Ovary (tissue), 9 donors: ENCODE data around the gene CALHM1. TPM values are rescaled to one million over a fixed set of nuclear protein-coding genes. Genes with fewer than 3 reads are reported as not detected.

ENCODE experiments used
- DNase-seq, 5 donors: peaks; one replicate each; pipeline ENCODE4 v3.0.0-alpha.2; 2019 to 2020
- H3K27ac ChIP-seq, 2 donors: fragments of 200-600 bp; one replicate each; pipeline versions ENCODE4 v1.5.1 to v1.8.0; 2019 to 2022
- H3K27me3 ChIP-seq: fragments of 200-600 bp; one replicate; pipeline ENCODE4 v1.8.0; 2022
- H3K36me3 ChIP-seq: fragments of 200-600 bp; sonication (generic); one replicate; pipeline ENCODE4 v1.5.1; 2019
- H3K4me1 ChIP-seq: one replicate; pipeline ENCODE4 v1.8.1; 2013; ENCODE audit warnings: mild to moderate bottlenecking, moderate library complexity; ENCODE audit not compliant: insufficient read depth
- H3K4me3 ChIP-seq: fragments of 200-600 bp; sonication (generic); one replicate; pipeline ENCODE4 v1.5.1; 2017
- H3K9me3 ChIP-seq, 2 donors: fragments of 200-600 bp in 1 of 2; sonication (generic) in 1 of 2; one replicate each; pipeline versions ENCODE4 v1.5.1 to v1.8.1; 2013 to 2019; ENCODE audit warnings: mild to moderate bottlenecking in 1 of 2, moderate library complexity in 1 of 2
- EP300 ChIP-seq: sonication (generic); formaldehyde crosslinking; IDR thresholded peaks from one replicate; pipeline ENCODE4 v1.6.1; 2017; ENCODE audit warnings: antibody characterized with exemption
- POLR2A ChIP-seq: fragments of 450-650 bp; IDR thresholded peaks from one replicate; pipeline ENCODE4 v1.6.1; 2017; ENCODE audit warnings: antibody characterized with exemption, mild to moderate bottlenecking, moderate library complexity
- WGBS, 3 donors: extraction: QIAGEN DNeasy Blood & Tissue Kit in 1 of 3; methylation state at CpG; one replicate each; pipeline versions ENCODE4 v1.1.5 to v1.1.7; 2013 to 2017; 5-methylcytosine and 5-hydroxymethylcytosine counted together
- intact Hi-C, 4 donors: fragments of 100-400 bp; cut with DNase I; formaldehyde crosslinking; loops; one replicate each; pipeline versions ENCODE4 v1.11.0 to v1.15.1; 2022 to 2023
- polyA plus RNA-seq, 2 donors: library from polyadenylated mRNA; stranded (reverse); fragments of 200-250 nt in 1 of 2; fragments of 350-450 nt in 1 of 2; fragmentation: Illumina TruSeq in 1 of 2; extraction: RNeasy Lipid Tissue Mini Kit (QIAGEN cat#74804) in 1 of 2; gene quantifications; one replicate each; pipeline ENCODE4 v1.2.3, GENCODE V29; 2013 to 2014
- total RNA-seq, 7 donors: library from RNA; depleted of rRNA in 2 of 7; stranded (reverse); fragments of >200 nt in 2 of 7; fragmentation: NEBNext Ultra II Directional in 3 of 7; extraction: Animal tissue kit (Norgen Biotek cat#: 25700) in 3 of 7; gene quantifications; one replicate each; pipeline versions ENCODE4 v1.1.0 to v1.2.4, GENCODE V29; 2016 to 2023
- TF ChIP-seq, protein P1 (sequence below), 3 donors: fragments of 450-650 bp in 2 of 3; fragments of 200-600 bp in 1 of 3; IDR thresholded peaks; one replicate each; pipeline versions ENCODE4 v1.5.1 to v1.8.0; 2016 to 2022; ENCODE audit warnings: antibody characterized with exemption in 3 of 3, mild to moderate bottlenecking in 1 of 3
- donor health status: DM: no; HTN: no; CAD: no; lungs with moderate emphysema.
- donor health status: DM: no; HTN: no; CAD: no.
- donor health status: Bipolar disorder and iron deficiency.
- donor health status: DM: yes; HTN: yes; CAD: no.
- donor health status: DM: no; HTN: no; CAD: no.
- donor health status: DM: yes; HTN: yes; CAD: no.

CALHM1 gene
- total and polyA plus RNA-seq, 9 donors: not detected

GRCh38 chr10:103498936-103499638, 40.4 kb upstream of the CALHM1 start:
- TF ChIP-seq POLR2A (no peak), EP300 (no peak)
- TF ChIP-seq, protein P1, sequence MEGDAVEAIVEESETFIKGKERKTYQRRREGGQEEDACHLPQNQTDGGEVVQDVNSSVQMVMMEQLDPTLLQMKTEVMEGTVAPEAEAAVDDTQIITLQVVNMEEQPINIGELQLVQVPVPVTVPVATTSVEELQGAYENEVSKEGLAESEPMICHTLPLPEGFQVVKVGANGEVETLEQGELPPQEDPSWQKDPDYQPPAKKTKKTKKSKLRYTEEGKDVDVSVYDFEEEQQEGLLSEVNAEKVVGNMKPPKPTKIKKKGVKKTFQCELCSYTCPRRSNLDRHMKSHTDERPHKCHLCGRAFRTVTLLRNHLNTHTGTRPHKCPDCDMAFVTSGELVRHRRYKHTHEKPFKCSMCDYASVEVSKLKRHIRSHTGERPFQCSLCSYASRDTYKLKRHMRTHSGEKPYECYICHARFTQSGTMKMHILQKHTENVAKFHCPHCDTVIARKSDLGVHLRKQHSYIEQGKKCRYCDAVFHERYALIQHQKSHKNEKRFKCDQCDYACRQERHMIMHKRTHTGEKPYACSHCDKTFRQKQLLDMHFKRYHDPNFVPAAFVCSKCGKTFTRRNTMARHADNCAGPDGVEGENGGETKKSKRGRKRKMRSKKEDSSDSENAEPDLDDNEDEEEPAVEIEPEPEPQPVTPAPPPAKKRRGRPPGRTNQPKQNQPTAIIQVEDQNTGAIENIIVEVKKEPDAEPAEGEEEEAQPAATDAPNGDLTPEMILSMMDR (IDR thresholded peaks at IDR 0.05): no peak
- no peaks in the 10 kb centered on the region for H3K36me3 ChIP-seq
- DNase-seq: no peak
- H3K9me3 ChIP-seq: no peaks in the 10 kb centered on the region
- WGBS, 3 donors: 90 to 95% (median 95%) methylated on average over 5 of the region's 5 CpGs
- no peaks in the 10 kb centered on the region for H3K27me3 ChIP-seq
- H3K4me1 ChIP-seq: peaks cover 4% of the 10 kb centered on the region
- no peak overlapping the region for H3K27ac ChIP-seq
- intact Hi-C loops: loop anchor here in 1 of 4 donors (10.0 kb wide), 1 partner anchor 186 kb away; no protein-coding TSS in a partner anchor
- H3K4me3 ChIP-seq: no peak overlapping the region

- no peak overlapping the region for H3K27ac ChIP-seq
- H3K4me1 ChIP-seq: peaks cover 8% of the 10 kb centered on the region
- no peak for DNase-seq
- H3K36me3 ChIP-seq: no peaks in the 10 kb centered on the region
- WGBS, 3 donors: 84 to 88% (median 88%) methylated on average over 8 of the region's 8 CpGs
- TF ChIP-seq, protein P1 (IDR thresholded peaks at IDR 0.05): no peak
- TF ChIP-seq POLR2A: no peak
- TF ChIP-seq EP300: no peak
- no peaks in the 10 kb centered on the region for H3K27me3 ChIP-seq
- intact Hi-C loops: loop anchor here in 1 of 4 donors (10.0 kb wide), 1 partner anchor 187 kb away; no protein-coding TSS in a partner anchor
- H3K9me3 ChIP-seq: no peaks in the 10 kb centered on the region
- H3K4me3 ChIP-seq: no peak overlapping the region
Observed at GRCh38 chr10:103497161-103497915, 38.6 kb upstream of the CALHM1 start.

- intact Hi-C loops: loop anchor here in 1 of 4 donors (10.0 kb wide), 1 partner anchor 189 kb away; no protein-coding TSS in a partner anchor
- H3K4me3 ChIP-seq: peak overlapping the region; percentile 51
- WGBS, 3 donors: 88 to 91% (median 91%) methylated on average over 3 of the region's 3 CpGs
- TF ChIP-seq, protein P1 (IDR thresholded peaks at IDR 0.05): no peak
- TF ChIP-seq EP300 (no peak), POLR2A (no peak)
- no peak for DNase-seq
- no peak overlapping the region for H3K27ac ChIP-seq
- no peaks in the 10 kb centered on the region for H3K27me3 ChIP-seq
- H3K36me3 ChIP-seq: no peaks in the 10 kb centered on the region
- H3K4me1 ChIP-seq: peaks cover 14% of the 10 kb centered on the region
- H3K9me3 ChIP-seq: no peaks in the 10 kb centered on the region
Observed at GRCh38 chr10:103495321-103495720, 36.6 kb upstream of the CALHM1 start.

DNA sequence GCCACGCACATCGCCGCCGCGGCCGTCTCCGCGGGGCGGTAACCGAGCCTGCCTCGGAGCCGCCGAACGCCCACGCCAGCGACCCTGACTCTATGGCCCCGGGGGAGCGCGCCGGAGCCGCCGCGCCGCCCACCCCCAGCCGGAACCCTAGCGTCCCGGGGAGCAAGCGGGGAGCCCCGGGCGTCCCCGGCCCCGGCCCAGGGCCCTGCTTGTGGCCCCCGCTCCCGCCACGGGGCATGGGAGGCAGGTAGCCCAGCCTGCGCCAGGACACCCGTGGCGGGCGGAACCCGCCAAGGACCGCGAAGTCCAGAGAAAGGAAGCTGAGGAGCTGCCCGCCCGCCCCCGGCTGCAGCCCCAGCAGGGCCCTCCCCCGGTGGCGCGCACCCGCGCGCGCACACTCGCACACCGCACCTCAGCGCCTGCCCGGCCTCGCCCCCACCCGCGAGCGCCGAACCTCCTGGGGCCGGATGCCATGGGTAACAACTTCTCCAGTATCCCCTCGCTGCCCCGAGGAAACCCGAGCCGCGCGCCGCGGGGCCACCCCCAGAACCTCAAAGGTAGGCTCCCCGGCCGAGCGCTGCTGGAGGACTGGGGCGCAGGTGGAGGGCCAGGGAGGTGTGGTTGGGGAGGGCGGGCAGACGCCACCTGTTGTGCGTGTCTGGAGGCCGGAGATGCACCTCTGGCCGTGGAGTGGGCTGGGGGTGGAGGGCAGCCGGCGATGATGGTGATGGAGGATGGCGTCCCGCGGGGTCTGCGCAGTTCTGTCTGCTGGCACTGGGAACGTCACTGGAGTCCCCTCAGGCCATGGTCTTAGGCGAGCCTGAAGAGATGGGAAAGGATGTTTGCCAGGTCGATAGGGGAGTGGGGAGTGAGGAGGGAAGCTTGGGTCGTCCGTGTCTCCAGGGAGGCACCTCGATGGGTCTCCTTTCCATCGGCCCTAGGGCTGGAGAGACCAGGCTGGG, 35.5 kb upstream of the CALHM1 start:
- Histone ChIP-seq H3K27me3 (no peaks in the 10 kb centered on the region), H3K36me3 (no peaks in the 10 kb centered on the region), H3K9me3 (no peaks in the 10 kb centered on the region), H3K4me3 (peak overlapping the region; percentile 51), H3K4me1 (peaks cover 14% of the 10 kb centered on the region), H3K27ac (peak overlapping the region in 1 of 2 donors; percentile 62)
- no peak for TF ChIP-seq POLR2A
- no peak for TF ChIP-seq EP300
- TF ChIP-seq, protein P1 (IDR thresholded peaks at IDR 0.05): no peak
- 3 to 7% (median 3%) methylated on average over 39 to 92 of the region's 92 CpGs for WGBS, 3 donors
- DNase-seq: peak; percentile 48 to 72 (median 52)
- intact Hi-C loops: loop anchor here in 1 of 4 donors (10.0 kb wide), 1 partner anchor 191 kb away; no protein-coding TSS in a partner anchor
